Measurements from ENCODE around the gene STK32B. TPM values are rescaled to one million over a fixed set of nuclear protein-coding genes. Genes with fewer than 3 reads are reported as not detected.

The STK32B gene
- total and polyA plus RNA-seq, 9 of the 15 experiments (the other 6 are each of a cell fraction or from before 2014, with no cell fraction given), result 0.03 to 0.20 (median 0.07) TPM; not detected in 2

DNA sequence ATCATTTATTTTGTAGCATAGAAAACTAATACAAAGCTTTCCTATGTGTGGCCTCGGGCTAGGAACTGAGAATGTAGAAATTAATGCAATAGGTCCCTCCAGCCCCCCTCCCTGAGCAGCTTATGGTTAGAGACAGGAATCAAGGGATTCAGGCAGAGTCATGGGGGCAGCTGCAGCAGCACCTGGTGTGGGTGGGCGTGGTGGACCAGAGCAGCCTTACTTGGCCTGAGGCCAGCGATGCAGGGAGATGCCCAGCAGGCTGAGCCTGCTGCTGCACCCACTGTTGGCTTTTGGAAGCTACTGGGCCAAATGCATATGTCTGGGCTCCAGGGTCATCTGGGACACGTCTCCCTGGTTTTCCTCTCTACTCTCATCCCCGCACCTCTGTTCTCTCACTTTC, 74.0 kb downstream of the STK32B start:
- H3K27me3 ChIP-seq (ENCODE audit: control insufficient read depth in 2 of 2, insufficient read depth in 2 of 2, low read length in 2 of 2), result peaks cover 3 to 33% of the 10 kb centered on the region in 2 experiments; a peak in 2 of 5 replicates
- H3K4me3 ChIP-seq, result no peak overlapping the region
- no peaks in the 10 kb centered on the region for H3K79me2 ChIP-seq (ENCODE audit: control insufficient read depth, insufficient read depth, low read length)
- POLR2A ChIA-PET, result no interaction called here
- peaks cover 0 to 3% of the 10 kb centered on the region in 2 experiments; a peak in 1 of 5 replicates for H3K4me1 ChIP-seq (replicated peaks in 1 of 2; ENCODE audit: control insufficient read depth in 2 of 2, insufficient read depth in 2 of 2, low read length in 2 of 2)
- CTCF ChIA-PET (ENCODE audit: low intra/inter-chr PET ratio), result no interaction called here
- no peak overlapping the region for H3K27ac ChIP-seq (ENCODE audit: extremely low read depth, low read depth, low read length)
- in situ Hi-C loops (cut with MboI), result no loop called here
- no peaks in the 10 kb centered on the region for H3K9me1 ChIP-seq (ENCODE audit: control insufficient read depth, insufficient read depth, low read length)
- TF ChIP-seq ZNF311 (CRISPR knock-in tag; IDR thresholded peaks at IDR 0.05), result no peak
- TF ChIP-seq POLR2G (IDR thresholded peaks at IDR 0.05; ENCODE audit: low read depth, low read length), result no peak
- TF ChIP-seq, protein P1, sequence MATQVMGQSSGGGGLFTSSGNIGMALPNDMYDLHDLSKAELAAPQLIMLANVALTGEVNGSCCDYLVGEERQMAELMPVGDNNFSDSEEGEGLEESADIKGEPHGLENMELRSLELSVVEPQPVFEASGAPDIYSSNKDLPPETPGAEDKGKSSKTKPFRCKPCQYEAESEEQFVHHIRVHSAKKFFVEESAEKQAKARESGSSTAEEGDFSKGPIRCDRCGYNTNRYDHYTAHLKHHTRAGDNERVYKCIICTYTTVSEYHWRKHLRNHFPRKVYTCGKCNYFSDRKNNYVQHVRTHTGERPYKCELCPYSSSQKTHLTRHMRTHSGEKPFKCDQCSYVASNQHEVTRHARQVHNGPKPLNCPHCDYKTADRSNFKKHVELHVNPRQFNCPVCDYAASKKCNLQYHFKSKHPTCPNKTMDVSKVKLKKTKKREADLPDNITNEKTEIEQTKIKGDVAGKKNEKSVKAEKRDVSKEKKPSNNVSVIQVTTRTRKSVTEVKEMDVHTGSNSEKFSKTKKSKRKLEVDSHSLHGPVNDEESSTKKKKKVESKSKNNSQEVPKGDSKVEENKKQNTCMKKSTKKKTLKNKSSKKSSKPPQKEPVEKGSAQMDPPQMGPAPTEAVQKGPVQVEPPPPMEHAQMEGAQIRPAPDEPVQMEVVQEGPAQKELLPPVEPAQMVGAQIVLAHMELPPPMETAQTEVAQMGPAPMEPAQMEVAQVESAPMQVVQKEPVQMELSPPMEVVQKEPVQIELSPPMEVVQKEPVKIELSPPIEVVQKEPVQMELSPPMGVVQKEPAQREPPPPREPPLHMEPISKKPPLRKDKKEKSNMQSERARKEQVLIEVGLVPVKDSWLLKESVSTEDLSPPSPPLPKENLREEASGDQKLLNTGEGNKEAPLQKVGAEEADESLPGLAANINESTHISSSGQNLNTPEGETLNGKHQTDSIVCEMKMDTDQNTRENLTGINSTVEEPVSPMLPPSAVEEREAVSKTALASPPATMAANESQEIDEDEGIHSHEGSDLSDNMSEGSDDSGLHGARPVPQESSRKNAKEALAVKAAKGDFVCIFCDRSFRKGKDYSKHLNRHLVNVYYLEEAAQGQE (IDR thresholded peaks at IDR 0.05; ENCODE audit: borderline replicate concordance), result no peak
- TF ChIP-seq, protein P1 (CRISPR knock-in tag; IDR thresholded peaks at IDR 0.05; ENCODE audit: low read depth), result no peak
- TF ChIP-seq, protein P2, sequence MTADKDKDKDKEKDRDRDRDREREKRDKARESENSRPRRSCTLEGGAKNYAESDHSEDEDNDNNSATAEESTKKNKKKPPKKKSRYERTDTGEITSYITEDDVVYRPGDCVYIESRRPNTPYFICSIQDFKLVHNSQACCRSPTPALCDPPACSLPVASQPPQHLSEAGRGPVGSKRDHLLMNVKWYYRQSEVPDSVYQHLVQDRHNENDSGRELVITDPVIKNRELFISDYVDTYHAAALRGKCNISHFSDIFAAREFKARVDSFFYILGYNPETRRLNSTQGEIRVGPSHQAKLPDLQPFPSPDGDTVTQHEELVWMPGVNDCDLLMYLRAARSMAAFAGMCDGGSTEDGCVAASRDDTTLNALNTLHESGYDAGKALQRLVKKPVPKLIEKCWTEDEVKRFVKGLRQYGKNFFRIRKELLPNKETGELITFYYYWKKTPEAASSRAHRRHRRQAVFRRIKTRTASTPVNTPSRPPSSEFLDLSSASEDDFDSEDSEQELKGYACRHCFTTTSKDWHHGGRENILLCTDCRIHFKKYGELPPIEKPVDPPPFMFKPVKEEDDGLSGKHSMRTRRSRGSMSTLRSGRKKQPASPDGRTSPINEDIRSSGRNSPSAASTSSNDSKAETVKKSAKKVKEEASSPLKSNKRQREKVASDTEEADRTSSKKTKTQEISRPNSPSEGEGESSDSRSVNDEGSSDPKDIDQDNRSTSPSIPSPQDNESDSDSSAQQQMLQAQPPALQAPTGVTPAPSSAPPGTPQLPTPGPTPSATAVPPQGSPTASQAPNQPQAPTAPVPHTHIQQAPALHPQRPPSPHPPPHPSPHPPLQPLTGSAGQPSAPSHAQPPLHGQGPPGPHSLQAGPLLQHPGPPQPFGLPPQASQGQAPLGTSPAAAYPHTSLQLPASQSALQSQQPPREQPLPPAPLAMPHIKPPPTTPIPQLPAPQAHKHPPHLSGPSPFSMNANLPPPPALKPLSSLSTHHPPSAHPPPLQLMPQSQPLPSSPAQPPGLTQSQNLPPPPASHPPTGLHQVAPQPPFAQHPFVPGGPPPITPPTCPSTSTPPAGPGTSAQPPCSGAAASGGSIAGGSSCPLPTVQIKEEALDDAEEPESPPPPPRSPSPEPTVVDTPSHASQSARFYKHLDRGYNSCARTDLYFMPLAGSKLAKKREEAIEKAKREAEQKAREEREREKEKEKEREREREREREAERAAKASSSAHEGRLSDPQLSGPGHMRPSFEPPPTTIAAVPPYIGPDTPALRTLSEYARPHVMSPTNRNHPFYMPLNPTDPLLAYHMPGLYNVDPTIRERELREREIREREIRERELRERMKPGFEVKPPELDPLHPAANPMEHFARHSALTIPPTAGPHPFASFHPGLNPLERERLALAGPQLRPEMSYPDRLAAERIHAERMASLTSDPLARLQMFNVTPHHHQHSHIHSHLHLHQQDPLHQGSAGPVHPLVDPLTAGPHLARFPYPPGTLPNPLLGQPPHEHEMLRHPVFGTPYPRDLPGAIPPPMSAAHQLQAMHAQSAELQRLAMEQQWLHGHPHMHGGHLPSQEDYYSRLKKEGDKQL (CRISPR knock-in tag; IDR thresholded peaks at IDR 0.05; ENCODE audit: borderline replicate concordance), result no peak
- no peaks in the 10 kb centered on the region; the same call in 1 of the 2 replicates for H4K20me1 ChIP-seq (replicated peaks; ENCODE audit: control insufficient read depth, insufficient read depth, low read length)
- H3K9me3 ChIP-seq (replicated peaks; ENCODE audit: control insufficient read depth, insufficient read depth, low read depth, low read length), result no peaks in the 10 kb centered on the region
- H2AFZ ChIP-seq (ENCODE audit: low read depth, low read length), result no peak overlapping the region
- ATAC-seq, result no peak
- no peaks in the 10 kb centered on the region for H3K36me3 ChIP-seq (ENCODE audit: control insufficient read depth, insufficient read depth, low read length)
- DNase-seq (ENCODE audit: extremely low read depth in 1 of 4, low spot score in 3 of 4), result no peak
- intact Hi-C loops (cut with micrococcal nuclease), result no loop called here
- H3K4me2 ChIP-seq (ENCODE audit: insufficient read depth, low read length), result no peak overlapping the region
- no TSS peak for BruUV-seq (replicated peaks)
- 0% methylated on average over 5 of the region's 5 CpGs for WGBS (ENCODE audit: insufficient coverage, low coverage, missing lambda C conversion rate)
- H3K9ac ChIP-seq (ENCODE audit: insufficient read depth in 1 of 2, low read depth in 2 of 2, low read length in 2 of 2), result no peak overlapping the region
- FAIRE-seq, result no peak
